Cardiac fibroblast (primary cell): ENCODE results near the gene ZNF213.

Source experiments
- DNase-seq, 2 donors: peaks; one replicate each; pipeline versions ENCODE4 v3.0.0 to v3.0.0-alpha.2; 2010; ENCODE audit warnings: low read depth in 2 of 2
- H3K4me3 ChIP-seq, 2 donors: replicated peaks in 1 of 2; 1 replicate in 1 of 2; 2 replicates in 1 of 2; pipeline ENCODE4 v1.5.1; 2011; ENCODE audit warnings: low read depth in 2 of 2, low read length in 2 of 2, mild to moderate bottlenecking in 2 of 2, moderate library complexity in 1 of 2
- TF ChIP-seq, protein P1 (sequence below): IDR thresholded peaks from one replicate; pipeline ENCODE4 v1.5.1; 2011; ENCODE audit warnings: low read depth, mild to moderate bottlenecking, low read length, inconsistent platforms

Gene ZNF213

GRCh38 chr16:3188925-3189825 lies 54.3 kb downstream of the ZNF213 start:
- H3K4me3 ChIP-seq: peak overlapping the region; percentile 53 to 67
- DNase-seq: peak; percentile 49 to 86
- TF ChIP-seq, protein P1, sequence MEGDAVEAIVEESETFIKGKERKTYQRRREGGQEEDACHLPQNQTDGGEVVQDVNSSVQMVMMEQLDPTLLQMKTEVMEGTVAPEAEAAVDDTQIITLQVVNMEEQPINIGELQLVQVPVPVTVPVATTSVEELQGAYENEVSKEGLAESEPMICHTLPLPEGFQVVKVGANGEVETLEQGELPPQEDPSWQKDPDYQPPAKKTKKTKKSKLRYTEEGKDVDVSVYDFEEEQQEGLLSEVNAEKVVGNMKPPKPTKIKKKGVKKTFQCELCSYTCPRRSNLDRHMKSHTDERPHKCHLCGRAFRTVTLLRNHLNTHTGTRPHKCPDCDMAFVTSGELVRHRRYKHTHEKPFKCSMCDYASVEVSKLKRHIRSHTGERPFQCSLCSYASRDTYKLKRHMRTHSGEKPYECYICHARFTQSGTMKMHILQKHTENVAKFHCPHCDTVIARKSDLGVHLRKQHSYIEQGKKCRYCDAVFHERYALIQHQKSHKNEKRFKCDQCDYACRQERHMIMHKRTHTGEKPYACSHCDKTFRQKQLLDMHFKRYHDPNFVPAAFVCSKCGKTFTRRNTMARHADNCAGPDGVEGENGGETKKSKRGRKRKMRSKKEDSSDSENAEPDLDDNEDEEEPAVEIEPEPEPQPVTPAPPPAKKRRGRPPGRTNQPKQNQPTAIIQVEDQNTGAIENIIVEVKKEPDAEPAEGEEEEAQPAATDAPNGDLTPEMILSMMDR: no peak

DNA sequence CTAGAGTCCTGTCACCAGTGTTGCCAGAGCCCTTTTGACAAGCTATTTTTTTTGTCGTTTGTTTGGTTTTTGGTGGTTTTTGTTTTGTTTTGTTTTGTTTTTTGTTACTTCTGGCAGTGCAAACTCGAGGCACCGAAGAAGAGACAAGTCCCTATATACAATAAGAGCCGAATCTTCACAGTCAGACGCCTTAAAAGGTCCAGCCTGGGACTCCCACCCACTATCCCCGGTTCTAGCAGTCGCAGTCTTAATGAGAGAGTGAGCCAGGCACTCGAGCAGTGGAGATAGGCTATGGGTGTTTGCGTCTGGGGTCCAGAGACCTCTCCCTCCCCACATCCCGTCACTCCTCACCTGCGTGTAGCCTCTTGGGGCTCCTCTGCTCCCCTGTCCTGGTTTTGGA lies 55.0 kb downstream of the ZNF213 start:
- H3K4me3 ChIP-seq: no peak overlapping the region
- no peak for DNase-seq
- TF ChIP-seq, protein P1: no peak

DNA sequence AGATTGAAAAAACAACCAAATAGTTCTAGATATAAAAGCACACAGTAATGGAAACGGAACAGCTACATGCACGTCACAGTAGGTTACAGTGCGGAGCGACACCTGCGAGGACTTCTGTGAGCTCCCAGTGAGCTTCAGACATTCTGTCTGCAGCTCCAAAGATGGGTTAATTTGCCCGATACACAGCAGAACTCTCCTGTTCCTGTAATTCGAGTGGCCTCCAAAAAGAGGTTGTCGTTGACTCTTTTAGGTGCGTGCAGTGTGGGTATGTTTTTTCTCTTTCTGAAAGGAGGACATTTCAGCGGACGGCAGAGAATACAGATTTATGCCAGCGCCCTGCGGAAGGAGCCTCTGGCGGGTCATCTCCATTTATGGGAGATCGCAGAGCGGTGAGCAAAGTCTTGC lies 56.1 kb downstream of the ZNF213 start:
- DNase-seq: no peak
- peak overlapping the region in 1 of 2 donors; percentile 45 for H3K4me3 ChIP-seq
- TF ChIP-seq, protein P1: no peak
